Germinal center (tissue), 1 donor: Measurements from ENCODE around the gene BDNF.

Experiments
- DNase-seq: peaks from one replicate; pipeline ENCODE4 v3.0.0; 2012; ENCODE audit warnings: mixed read lengths, low spot score

The BDNF gene

GRCh38 chr11:27705873-27706820 is 5.9 kb upstream of the BDNF start:
- DNase-seq = peak; percentile 40

GRCh38 chr11:27703481-27703880 is 3.2 kb upstream of the BDNF start:
- no peak for DNase-seq

DNA sequence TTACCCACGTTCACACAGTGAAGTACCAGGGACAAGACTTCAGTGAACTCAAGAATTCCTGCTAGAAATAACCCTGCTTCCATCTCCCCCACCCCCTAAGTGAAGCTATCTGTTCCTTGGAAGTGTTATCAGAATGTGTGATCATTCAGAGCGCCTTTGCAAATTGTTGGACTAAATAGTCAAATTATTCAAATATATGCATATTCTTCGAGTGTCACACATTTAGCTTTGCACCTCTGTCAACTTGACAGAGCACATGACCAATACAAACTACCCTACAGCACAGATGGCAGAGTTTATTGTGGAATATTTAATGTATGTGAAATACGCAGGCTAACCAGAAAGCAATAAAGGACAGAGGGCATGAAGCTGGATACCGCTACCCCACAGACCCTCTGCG is 2.6 kb upstream of the BDNF start:
- no peak for DNase-seq

DNA sequence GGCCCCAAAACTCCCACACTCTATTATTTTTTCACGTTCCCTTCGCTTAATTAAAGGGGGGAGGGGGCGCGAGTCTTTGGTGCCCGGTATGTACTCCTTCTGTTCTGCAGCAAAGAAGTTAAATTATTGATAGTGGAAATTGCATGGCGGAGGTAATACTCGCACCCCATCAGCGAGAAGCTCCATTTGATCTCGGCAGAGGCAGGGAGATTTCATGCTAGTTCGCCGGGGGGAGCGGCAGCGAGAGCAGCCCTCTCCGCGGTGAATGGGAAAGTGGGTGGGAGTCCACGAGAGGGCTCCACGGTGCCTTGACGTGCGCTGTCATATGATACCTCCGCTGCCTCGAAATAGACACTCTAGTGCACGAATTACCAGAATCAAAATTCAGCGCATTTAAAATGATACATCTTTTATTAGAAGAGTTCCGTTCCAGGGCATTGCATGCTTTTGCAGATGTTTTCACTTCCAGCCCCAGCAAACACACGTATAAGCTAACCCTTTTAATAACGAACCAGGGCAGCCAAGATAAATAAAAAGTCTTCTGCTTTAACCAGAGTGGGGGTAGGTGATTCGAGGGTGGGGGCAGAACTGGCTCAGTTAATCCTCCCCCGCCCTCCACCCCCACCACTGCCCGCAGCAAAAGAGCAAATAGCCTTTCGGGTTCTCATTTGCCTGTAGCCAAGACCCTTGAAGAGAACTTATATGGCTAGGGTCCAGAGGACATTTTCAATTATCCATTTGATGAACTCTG is 1.3 kb upstream of the BDNF start:
- DNase-seq = no peak

DNA sequence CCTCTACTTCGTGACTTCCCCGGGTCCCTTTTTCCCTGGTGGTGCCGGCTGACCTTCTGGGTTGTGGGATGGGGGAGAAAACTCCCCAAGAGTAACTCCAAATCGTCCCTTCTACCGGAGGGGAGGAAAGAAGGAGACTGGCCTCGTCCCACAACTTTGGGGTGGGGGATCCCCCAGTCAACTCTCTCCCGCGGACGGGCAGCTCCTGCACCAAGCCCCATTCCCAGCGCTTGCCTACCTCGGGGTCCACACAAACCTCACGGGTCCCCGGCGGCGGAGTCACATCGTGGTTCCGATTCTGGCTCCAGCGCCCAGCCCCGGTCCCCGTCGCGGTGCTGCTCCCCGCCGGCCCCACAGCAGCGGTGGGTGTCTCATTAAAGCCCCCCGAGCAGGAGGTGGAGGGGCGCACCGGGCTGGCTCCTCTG is 317 bp downstream of the BDNF start:
- DNase-seq = no peak

DNA sequence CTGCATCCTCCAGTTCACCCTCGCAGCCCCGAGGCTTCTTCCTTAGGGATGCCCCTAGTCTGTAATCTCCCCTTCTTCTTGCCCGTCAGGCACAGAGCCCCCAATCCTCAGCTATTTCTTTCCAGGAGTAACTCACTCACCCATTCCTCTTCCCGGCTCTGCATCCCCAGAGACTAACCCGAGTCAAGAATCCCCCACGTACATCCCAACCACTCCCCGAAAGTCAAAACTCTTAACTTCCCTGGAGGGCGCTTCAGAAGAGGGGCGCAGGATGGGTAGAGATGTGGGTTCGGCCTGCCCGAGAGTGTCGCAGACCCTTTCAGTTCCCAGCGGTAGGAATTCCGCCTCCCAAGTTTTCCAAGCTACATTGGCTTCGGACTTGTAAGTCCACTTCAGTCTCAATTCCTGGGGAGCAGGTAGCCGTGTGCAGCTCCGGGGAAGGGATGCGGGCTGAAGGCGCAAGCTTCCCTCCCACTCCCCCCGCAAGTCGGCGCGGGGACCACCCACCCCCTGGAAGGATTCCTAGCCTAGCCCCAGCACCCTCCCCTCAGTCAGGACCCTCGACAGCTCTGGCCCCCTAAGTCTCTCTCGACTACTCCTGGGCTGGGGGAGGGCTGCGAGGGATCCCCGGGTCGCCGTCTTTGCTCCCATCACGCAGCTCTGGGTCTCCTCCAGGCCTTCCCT is 871 bp downstream of the BDNF start:
- DNase-seq = no peak

DNA sequence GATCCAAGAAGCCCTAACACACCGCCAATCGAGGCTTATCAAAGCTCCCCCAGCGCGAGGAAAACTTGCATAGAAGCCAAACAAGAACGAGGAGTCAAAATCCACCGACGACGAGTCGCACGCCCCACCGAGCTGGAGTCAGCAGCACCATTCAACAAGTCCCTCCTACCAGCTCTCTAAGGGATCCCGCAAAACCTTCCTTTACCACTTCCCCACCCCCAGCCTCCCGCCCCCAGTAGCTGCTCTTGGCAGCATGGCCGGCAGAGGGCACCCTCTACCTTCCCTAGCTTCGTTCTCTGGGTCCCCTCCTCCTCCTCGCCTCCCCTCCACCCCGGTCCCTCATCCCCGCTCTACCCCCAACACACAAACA is 1.4 kb downstream of the BDNF start:
- peak; percentile 73 for DNase-seq

- DNase-seq = no peak
Measured at GRCh38 chr11:27697679-27698275, 2.5 kb downstream of the BDNF start.

GRCh38 chr11:27696961-27697360 is 3.3 kb downstream of the BDNF start:
- DNase-seq = no peak

DNA sequence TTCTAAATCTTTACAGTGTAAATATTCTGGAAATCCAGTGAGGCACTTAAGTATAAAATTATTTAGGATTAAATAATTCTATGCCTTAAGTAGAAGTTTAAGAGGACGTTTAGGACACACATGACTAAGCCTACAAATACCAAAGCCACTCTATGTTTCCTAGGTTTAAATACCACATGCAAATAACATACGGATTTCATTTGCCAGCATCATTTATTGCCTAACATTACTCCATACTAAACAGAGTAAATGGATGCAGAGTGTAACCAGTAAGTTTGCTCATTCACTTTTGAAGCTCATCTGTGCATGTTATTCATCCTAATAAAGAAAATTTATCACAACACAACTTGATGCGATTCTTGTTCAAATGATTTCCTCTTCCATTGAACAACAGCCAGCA is 4.1 kb downstream of the BDNF start:
- no peak for DNase-seq

DNA sequence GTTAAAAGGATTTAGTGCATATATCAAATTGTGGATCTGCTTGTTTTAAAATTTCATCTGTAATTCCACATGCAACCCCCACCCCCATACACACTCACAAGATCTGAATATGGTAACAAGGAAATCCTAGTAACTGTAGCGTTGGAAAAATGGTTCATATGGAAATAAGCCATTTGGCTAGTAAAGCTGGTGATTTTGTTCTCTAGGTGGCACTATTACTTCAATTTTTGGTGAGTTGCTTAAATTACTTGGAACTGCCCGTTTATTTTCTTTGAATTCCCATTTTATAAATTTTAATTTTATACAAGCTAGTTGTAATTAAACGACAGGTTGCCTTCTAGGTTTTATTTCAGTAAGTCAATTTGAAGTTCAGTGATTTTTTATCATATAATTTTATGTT is 5.3 kb downstream of the BDNF start:
- DNase-seq = no peak

DNA sequence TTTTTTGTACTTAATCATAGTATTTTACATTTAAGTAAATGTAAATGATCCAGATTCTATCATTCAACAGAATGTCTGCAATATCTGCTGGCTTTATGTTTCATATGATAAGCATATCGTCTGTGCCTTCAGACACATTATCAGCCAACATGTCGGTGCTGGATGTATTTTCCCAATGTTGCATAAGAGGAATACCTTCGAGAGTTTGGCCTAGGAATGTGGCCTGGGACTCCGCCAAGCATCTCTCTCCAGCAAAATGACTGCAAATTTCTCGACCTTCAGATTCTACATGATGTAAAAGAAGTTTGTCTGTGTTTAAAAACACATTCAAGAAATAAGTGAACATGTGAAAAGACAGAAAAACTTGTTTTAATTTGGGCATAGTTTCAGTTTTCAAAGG is 6.9 kb downstream of the BDNF start:
- no peak for DNase-seq

GRCh38 chr11:27692781-27693180 is 7.5 kb downstream of the BDNF start:
- DNase-seq = no peak

DNA sequence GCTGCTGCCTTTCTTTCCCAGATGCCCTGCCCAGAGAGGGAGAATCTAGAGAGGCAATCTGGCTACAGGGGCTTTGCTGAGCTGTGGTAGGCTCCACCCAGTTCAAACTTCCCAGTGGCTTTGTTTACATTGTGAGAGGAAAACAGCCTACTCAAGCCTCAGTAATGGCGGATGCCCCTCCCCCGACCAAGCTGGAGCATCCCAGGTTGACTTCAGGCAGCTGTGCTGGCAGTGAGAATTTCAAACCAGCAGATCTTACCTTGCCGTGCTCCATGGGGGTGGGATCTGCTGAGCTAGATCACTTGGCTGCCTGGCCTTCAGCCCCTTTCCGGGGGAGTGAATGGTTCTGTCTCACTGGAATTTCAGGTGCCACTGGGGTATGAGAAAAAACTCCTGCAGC is 12.2 kb downstream of the BDNF start:
- no peak for DNase-seq

DNA sequence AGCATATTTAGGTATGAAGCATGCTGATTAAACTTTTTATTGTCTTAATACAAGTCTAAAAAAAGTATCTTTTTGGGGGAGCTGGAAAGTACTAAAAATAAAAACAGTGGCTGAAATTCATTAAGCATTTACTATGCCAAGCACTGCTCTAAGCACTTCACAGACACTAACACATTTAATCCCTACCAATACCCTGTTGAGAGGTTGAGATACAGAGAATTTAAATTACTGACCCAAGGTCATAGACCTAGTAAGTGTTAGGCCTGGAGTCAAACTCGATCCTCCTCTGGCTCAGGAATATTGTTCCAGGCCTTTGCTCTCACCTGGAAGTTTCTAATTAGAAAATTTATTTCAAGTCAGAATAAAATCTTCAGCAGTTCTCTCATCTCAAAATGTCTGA is 18.6 kb downstream of the BDNF start:
- no peak for DNase-seq

DNA sequence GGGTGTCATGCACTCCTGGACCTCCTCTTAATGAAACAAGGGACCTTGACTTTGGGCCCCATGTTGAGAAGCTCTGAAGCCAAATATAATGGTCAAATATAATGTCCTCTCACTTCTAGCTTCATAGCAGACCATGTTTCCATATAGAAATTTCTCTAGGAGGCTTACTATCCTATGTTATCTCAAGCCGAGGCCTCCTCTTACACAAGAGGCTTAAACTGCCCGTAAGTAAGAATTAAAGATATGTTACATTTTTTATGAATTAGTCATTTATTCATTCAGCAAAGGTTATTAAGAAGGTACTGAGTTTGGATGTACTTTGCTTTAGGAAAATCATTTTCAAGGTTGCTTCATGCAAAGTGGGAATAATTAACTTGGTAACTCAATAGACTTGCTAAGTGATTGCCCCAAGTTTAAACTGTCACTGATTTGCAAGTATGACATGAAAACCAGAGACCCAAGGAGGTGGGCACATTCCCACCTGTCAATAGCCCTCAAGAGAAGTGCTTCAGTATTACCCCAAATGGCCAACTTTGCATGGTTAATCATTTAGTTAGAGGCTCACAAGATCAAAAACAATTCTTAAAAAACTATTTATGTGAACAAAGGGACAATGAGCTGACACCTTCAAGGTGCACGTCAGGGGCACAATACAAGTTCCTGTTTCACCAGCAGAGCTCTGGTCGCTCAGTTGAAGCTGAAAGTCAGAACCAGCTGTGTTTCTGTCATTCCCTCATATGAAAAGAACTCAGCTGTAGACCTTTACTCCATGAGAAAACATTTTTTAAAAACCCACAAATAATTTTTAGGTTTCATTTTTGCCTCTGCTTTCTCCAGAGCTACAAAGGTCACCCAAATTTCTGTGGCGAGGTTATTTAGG is 20.9 kb downstream of the BDNF start:
- DNase-seq = no peak

- DNase-seq = no peak
Measured at GRCh38 chr11:27678242-27678641, 22.0 kb downstream of the BDNF start.

- DNase-seq = no peak
Measured at GRCh38 chr11:27677108-27677507, 23.1 kb downstream of the BDNF start.

- DNase-seq = no peak
Measured at GRCh38 chr11:27673979-27674663, 26.1 kb downstream of the BDNF start.

GRCh38 chr11:27672836-27673464 is 27.3 kb downstream of the BDNF start:
- DNase-seq = no peak
